ENCODE data around the gene PDIA6. TPM values are rescaled to one million over a fixed set of nuclear protein-coding genes. Genes with fewer than 3 reads are reported as not detected.

The PDIA6 gene, protein sequence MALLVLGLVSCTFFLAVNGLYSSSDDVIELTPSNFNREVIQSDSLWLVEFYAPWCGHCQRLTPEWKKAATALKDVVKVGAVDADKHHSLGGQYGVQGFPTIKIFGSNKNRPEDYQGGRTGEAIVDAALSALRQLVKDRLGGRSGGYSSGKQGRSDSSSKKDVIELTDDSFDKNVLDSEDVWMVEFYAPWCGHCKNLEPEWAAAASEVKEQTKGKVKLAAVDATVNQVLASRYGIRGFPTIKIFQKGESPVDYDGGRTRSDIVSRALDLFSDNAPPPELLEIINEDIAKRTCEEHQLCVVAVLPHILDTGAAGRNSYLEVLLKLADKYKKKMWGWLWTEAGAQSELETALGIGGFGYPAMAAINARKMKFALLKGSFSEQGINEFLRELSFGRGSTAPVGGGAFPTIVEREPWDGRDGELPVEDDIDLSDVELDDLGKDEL
- 100 to 1,000 TPM in 1 of 2 donors, 10 to 100 TPM in 1; 79.3 to 131 TPM for total RNA-seq

- peak; percentile 95 to 96 for ATAC-seq (replicated peaks in 1 of 2)
- H3K9me3 Mint-ChIP-seq, result no peaks in the 10 kb centered on the region
- peaks cover 39% of the 10 kb centered on the region for H3K4me1 Mint-ChIP-seq (ENCODE audit: low read depth)
- peak within 1 kb of the TSS; percentile 85 for H3K27ac Mint-ChIP-seq
- no peaks in the 10 kb centered on the region for H3K27me3 Mint-ChIP-seq (ENCODE audit: low read depth)
- peak within 1 kb of the TSS; percentile 90 to 92 for H3K4me3 Mint-ChIP-seq
- DNase-seq, result peak; percentile 98
- peaks cover 4 to 5% of the 10 kb centered on the region in 2 donors for H3K36me3 Mint-ChIP-seq (ENCODE audit: insufficient read depth in 2 of 2)
Observed at GRCh38 chr2:10812362-10813162, at the start of gene PDIA6. TSS of gene PDIA6 (minus strand) at chr2:10812785. CDS start at chr2:10812696, 89 bp downstream.

DNA sequence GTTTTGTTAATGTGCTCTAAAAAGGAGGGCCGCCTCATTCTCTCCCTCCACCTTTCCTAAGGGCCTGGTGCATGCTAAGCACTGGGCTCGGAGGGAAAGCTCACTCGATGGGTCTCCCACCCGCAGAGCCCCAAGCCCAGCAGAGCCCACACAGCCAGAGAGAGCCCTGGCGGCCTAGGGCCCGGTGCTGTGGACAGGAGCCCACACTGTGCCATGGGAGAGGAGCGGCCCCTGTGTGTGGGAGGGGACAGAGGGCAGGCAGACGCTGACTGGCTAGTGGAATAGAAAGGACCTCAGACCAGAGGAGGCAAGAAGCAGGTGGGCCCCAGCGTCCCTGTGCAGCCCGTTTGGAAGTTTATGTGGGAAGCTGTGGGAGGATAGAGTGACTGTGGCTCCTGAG lies 49.7 kb upstream of the PDIA6 start:
- Mint-ChIP-seq H3K27me3 (ENCODE audit: low read depth) (peaks cover 41% of the 10 kb centered on the region), H3K36me3 (ENCODE audit: insufficient read depth in 2 of 2) (no peaks in the 10 kb centered on the region), H3K4me1 (ENCODE audit: low read depth) (peaks cover 15% of the 10 kb centered on the region), H3K27ac (no peak overlapping the region), H3K4me3 (no peak overlapping the region), H3K9me3 (no peaks in the 10 kb centered on the region)
- ATAC-seq (replicated peaks in 1 of 2) (no peak), DNase-seq (no peak)

DNA sequence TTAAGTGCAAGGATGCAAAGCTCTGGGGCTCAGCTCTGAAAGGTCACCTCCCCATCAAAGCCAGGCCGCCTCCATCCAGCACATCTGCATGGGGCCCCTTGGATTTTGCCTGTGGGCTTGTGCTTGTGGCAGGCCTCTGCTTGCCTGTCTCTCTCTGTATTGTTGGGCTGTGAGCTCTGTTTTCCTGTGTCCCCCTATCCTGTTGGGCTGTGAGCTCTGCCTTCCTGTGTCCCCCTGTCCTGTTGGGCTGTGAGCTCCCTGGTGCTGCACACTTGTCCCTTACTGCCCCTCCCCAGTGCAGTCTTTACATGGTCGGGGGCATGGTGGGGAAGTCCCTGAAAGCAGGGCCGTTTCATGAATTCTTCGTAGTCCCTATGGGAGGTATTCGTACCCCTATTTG lies 49.2 kb upstream of the PDIA6 start:
- Mint-ChIP-seq H3K27me3 (ENCODE audit: low read depth) (peaks cover 41% of the 10 kb centered on the region), H3K27ac (no peak overlapping the region), H3K36me3 (ENCODE audit: insufficient read depth in 2 of 2) (no peaks in the 10 kb centered on the region), H3K4me3 (no peak overlapping the region), H3K9me3 (no peaks in the 10 kb centered on the region), H3K4me1 (ENCODE audit: low read depth) (peaks cover 15% of the 10 kb centered on the region)
- ATAC-seq (replicated peaks in 1 of 2) (no peak), DNase-seq (no peak)

DNA sequence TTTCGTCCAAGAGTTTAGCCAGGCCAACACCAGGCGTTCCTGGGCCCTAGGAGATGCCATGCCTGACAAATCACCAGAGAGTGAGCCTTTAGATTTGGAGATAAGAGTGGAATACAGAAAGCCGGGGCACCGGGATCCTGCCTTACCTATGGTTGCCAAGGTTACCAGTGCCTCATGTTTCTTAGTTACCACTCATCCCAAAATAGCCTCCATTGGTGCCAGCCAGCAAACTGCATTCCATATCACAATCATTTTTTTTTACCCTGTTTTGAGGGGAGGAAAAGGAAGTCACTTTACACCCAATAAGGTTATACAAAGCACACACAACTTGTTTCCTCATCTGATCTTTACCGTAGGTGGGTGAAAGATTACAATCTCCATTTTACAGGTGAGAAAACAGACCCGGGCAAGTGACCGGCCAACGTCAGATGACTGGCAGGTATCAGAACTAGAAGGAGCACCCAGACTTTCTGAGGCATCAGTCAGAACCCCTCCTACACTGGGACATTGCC lies 48.3 kb upstream of the PDIA6 start:
- Mint-ChIP-seq H3K36me3 (ENCODE audit: insufficient read depth in 2 of 2) (no peaks in the 10 kb centered on the region), H3K9me3 (no peaks in the 10 kb centered on the region), H3K27me3 (ENCODE audit: low read depth) (peaks cover 36% of the 10 kb centered on the region), H3K27ac (no peak overlapping the region), H3K4me1 (ENCODE audit: low read depth) (peaks cover 15% of the 10 kb centered on the region), H3K4me3 (no peak overlapping the region)
- ATAC-seq (replicated peaks in 1 of 2) (no peak), DNase-seq (no peak)

GRCh38 chr2:10860081-10860813 lies 47.7 kb upstream of the PDIA6 start:
- no peaks in the 10 kb centered on the region for H3K36me3 Mint-ChIP-seq (ENCODE audit: insufficient read depth in 2 of 2)
- peaks cover 13% of the 10 kb centered on the region for H3K4me1 Mint-ChIP-seq (ENCODE audit: low read depth)
- ATAC-seq (replicated peaks in 1 of 2), result no peak
- no peak for DNase-seq
- no peaks in the 10 kb centered on the region for H3K9me3 Mint-ChIP-seq
- no peak overlapping the region for H3K4me3 Mint-ChIP-seq
- peaks cover 30% of the 10 kb centered on the region for H3K27me3 Mint-ChIP-seq (ENCODE audit: low read depth)
- H3K27ac Mint-ChIP-seq, result no peak overlapping the region

DNA sequence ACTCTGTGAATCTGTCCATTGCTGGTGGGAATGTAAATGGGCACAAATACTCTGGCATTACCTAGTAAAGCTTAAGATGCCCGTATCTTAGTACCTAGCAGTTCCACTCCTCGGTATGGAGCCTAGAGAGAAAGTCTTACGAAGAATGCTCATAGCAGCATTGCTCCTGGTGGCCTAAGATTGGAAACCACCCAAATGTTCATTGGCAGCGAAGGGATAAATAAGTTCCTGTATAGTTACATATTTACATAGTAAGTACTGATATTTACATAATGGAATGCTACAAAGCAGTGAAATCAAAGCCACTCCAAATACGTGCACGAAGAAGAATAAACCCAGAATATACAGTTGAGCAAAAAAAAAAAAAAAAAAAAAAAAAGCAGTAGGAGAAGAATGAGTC lies 46.7 kb upstream of the PDIA6 start:
- peaks cover 7% of the 10 kb centered on the region for H3K4me1 Mint-ChIP-seq (ENCODE audit: low read depth)
- no peak for DNase-seq
- ATAC-seq (replicated peaks in 1 of 2), result no peak
- no peaks in the 10 kb centered on the region for H3K36me3 Mint-ChIP-seq (ENCODE audit: insufficient read depth in 2 of 2)
- H3K27ac Mint-ChIP-seq, result no peak overlapping the region
- no peaks in the 10 kb centered on the region for H3K9me3 Mint-ChIP-seq
- H3K27me3 Mint-ChIP-seq (ENCODE audit: low read depth), result peaks cover 33% of the 10 kb centered on the region
- H3K4me3 Mint-ChIP-seq, result no peak overlapping the region

- Mint-ChIP-seq H3K36me3 (ENCODE audit: insufficient read depth in 2 of 2) (no peaks in the 10 kb centered on the region), H3K27me3 (ENCODE audit: low read depth) (peaks cover 11% of the 10 kb centered on the region), H3K9me3 (no peaks in the 10 kb centered on the region), H3K4me3 (no peak overlapping the region), H3K27ac (no peak overlapping the region), H3K4me1 (ENCODE audit: low read depth) (no peaks in the 10 kb centered on the region)
- no peak for DNase-seq
- no peak for ATAC-seq (replicated peaks in 1 of 2)
Observed at GRCh38 chr2:10848541-10848940, 36.0 kb upstream of the PDIA6 start.

DNA sequence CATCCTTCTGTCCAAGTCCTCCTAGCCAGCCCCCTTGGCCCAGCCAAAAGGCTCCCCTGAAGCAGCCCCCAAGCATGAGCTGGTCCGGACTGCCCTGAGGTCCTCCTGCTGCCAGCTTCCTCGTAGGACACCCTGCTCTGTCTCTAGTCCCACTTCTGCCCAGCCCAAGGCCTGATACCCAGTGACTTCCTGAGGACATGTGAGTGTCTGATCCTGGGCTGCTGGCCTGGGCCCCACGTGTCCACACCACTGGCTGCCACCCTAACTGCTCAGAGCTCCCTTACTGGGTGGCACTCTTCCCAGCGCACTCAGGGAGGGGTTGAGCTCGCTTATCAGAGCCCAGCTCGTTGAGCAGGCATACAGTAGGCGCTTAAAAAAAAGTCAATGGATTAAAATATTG lies 34.4 kb upstream of the PDIA6 start:
- DNase-seq (no peak), ATAC-seq (replicated peaks in 1 of 2) (no peak)
- Mint-ChIP-seq H3K9me3 (peaks cover 0 to 2% of the 10 kb centered on the region in 2 donors), H3K27ac (no peak overlapping the region), H3K4me3 (no peak overlapping the region), H3K27me3 (ENCODE audit: low read depth) (peaks cover 15% of the 10 kb centered on the region), H3K36me3 (ENCODE audit: insufficient read depth in 2 of 2) (peaks cover 0 to 1% of the 10 kb centered on the region in 2 donors), H3K4me1 (ENCODE audit: low read depth) (no peaks in the 10 kb centered on the region)

DNA sequence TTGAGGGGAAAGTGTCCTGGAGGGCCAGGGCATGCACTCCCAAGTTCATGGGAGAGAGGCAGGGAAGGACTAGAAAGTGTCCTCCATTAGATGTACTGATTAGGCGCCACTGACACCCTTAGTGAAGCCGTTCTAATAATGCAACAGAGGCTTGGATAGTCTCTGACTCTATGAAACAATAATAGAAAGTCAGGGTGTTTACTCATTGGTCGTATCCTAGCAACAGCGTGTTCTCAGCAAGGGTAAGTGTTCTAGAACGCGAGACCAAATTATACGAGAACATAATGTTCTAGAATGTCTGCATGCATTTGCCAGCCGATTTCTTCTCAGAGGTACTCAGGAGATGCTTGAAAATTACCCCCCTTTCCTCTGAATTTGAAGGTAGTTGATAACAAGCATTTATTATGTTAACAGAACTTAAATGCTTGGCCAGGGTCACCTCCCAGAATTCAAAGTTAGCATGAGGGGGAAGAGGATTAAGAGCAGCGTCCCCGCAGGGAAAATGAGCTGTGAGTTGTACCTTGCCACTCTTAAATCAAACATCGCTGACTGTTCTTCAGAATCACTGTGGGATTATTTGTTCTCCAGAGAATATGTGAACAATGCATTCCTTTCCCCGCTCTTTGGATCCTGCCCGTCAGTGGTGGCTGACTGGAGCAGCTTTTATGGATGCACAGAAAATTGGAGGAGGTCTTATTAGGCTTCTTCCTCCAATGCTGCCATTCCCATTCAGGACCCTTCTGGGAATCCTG lies 33.7 kb upstream of the PDIA6 start:
- peaks cover under 1 to 3% of the 10 kb centered on the region in 2 donors for H3K9me3 Mint-ChIP-seq
- no peak for ATAC-seq (replicated peaks in 1 of 2)
- H3K27ac Mint-ChIP-seq, result no peak overlapping the region
- no peak overlapping the region for H3K4me3 Mint-ChIP-seq
- no peaks in the 10 kb centered on the region for H3K4me1 Mint-ChIP-seq (ENCODE audit: low read depth)
- H3K36me3 Mint-ChIP-seq (ENCODE audit: insufficient read depth in 2 of 2), result peaks cover 2 to 3% of the 10 kb centered on the region in 2 donors
- H3K27me3 Mint-ChIP-seq (ENCODE audit: low read depth), result peaks cover 15% of the 10 kb centered on the region
- DNase-seq, result no peak

DNA sequence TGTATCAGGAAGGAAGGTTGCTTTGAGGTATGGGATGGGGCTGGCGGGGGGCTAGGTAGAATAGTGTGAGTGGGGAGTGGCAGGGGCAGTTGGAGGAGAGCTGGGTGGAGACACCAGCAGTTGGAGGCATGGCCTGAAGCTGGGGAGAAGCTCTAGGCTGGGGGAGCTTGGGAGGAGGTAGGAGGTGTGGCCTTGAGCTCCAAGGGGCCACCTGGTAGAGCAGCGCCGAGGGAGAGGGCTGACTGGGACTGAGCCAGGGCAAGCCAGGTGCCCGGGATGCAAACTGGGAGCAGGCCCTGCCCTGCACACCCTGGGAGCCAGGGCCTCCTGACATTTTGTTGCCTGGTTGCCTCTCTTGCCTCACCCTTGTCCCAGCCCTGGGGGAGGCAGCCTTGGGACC lies 33.1 kb upstream of the PDIA6 start:
- no peaks in the 10 kb centered on the region for H3K4me1 Mint-ChIP-seq (ENCODE audit: low read depth)
- ATAC-seq (replicated peaks in 1 of 2) (no peak), DNase-seq (no peak)
- H3K27me3 Mint-ChIP-seq (ENCODE audit: low read depth), result peaks cover 15% of the 10 kb centered on the region
- peaks cover 4 to 7% of the 10 kb centered on the region in 2 donors for H3K9me3 Mint-ChIP-seq
- no peak overlapping the region for H3K4me3 Mint-ChIP-seq
- peaks cover 7 to 9% of the 10 kb centered on the region in 2 donors for H3K36me3 Mint-ChIP-seq (ENCODE audit: insufficient read depth in 2 of 2)
- no peak overlapping the region for H3K27ac Mint-ChIP-seq

DNA sequence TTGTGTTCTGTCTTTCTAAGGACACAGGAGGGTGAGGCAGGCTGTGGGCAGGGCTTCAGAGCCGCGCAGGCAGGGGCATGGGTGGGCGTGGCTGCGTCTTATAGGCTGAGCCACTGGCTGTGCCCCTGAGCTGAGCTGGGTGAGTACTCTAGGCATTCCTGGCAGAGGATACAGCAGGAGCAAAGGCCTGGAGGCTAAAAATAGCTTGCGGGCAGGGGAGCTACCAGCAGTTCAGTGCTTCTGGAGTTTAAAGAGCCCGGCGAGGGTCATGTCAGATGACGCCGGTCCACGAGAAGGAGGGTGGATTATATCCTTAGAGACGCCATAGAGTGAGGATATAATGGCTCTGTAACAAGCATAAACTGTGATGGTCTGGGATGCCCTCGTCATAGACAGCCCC lies 31.5 kb upstream of the PDIA6 start:
- ATAC-seq (replicated peaks in 1 of 2) (no peak), DNase-seq (no peak)
- Mint-ChIP-seq H3K4me1 (ENCODE audit: low read depth) (no peaks in the 10 kb centered on the region), H3K9me3 (peaks cover 6 to 12% of the 10 kb centered on the region in 2 donors), H3K36me3 (ENCODE audit: insufficient read depth in 2 of 2) (peaks cover 10 to 15% of the 10 kb centered on the region in 2 donors), H3K27ac (no peak overlapping the region), H3K4me3 (no peak overlapping the region), H3K27me3 (ENCODE audit: low read depth) (peaks cover 15% of the 10 kb centered on the region)

DNA sequence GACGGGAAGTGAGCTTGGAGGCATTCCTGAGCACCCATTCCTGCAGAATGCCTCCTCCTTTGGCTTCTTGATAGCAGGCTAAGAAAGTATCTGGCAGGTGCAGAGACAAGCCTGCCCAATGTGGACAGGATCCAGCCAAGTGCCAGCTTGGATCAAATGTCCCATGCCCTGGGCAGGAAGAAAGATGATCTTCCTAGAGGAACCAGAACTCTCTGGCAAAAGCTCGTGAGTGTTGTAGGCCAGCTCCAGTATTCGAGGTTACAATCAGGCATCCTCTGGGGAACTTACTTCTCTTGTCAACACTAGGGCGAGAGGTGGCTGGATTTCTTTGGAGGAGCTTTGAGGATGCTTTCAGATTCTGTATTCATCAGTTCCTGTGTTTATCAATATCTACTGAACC lies 29.9 kb upstream of the PDIA6 start:
- Mint-ChIP-seq H3K4me1 (ENCODE audit: low read depth) (no peaks in the 10 kb centered on the region), H3K27me3 (ENCODE audit: low read depth) (peaks cover 21% of the 10 kb centered on the region), H3K36me3 (ENCODE audit: insufficient read depth in 2 of 2) (peaks cover 10 to 15% of the 10 kb centered on the region in 2 donors), H3K9me3 (peaks cover 6 to 12% of the 10 kb centered on the region in 2 donors), H3K4me3 (no peak overlapping the region), H3K27ac (no peak overlapping the region)
- ATAC-seq (replicated peaks in 1 of 2), result no peak
- DNase-seq, result no peak

All from activated T-cell treated with anti-CD3 and anti-CD28 coated beads, Interleukin-2, amount 50 U/mL, for 72 hours (primary cell).